Measurements from ENCODE around the gene FBXO15. TPM values are rescaled to one million over a fixed set of nuclear protein-coding genes. Genes with fewer than 3 reads are reported as not detected.

The FBXO15 gene
- total RNA-seq, 3 donors from 2014 or later, result 0.71 to 1.2 (median 1.2) TPM

DNA sequence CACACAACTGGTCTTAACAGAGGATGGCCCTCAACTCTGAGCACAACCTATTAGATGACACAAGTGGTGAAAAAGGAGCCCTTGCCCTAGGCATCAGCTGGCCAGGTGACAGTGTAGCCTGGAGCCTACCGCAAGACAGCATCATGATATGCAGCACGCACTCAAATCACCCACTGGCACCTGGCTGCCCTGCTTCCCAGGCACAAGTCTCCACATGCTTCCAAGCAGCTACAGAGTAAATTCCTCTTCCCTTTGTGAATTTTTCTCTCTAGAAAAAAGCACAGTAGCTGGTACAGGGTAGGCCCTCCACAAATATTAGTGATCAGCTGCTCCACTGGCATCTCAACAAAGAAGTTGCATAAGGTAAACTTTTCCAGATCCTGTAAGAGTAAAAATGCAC is 6.0 kb downstream of the FBXO15 start:
- Mint-ChIP-seq H3K4me1 (ENCODE audit: low read depth) (peaks cover 28% of the 10 kb centered on the region), H3K27me3 (ENCODE audit: low read depth) (peaks cover 2% of the 10 kb centered on the region), H3K4me3 (no peak overlapping the region), H3K9me3 (no peaks in the 10 kb centered on the region), H3K36me3 (ENCODE audit: insufficient read depth) (no peaks in the 10 kb centered on the region)
- DNase-seq (no peak), ATAC-seq (no peak)

GRCh38 chr18:74140582-74140981 is 7.1 kb downstream of the FBXO15 start:
- H3K4me3 Mint-ChIP-seq, result peak overlapping the region; percentile 60
- no peak for DNase-seq
- H3K4me1 Mint-ChIP-seq (ENCODE audit: low read depth), result peaks cover 26% of the 10 kb centered on the region
- ATAC-seq, result peak in 1 of 2 donors; percentile 29
- peaks cover 2% of the 10 kb centered on the region for H3K27me3 Mint-ChIP-seq (ENCODE audit: low read depth)
- no peaks in the 10 kb centered on the region for H3K36me3 Mint-ChIP-seq (ENCODE audit: insufficient read depth)
- H3K9me3 Mint-ChIP-seq, result no peaks in the 10 kb centered on the region

DNA sequence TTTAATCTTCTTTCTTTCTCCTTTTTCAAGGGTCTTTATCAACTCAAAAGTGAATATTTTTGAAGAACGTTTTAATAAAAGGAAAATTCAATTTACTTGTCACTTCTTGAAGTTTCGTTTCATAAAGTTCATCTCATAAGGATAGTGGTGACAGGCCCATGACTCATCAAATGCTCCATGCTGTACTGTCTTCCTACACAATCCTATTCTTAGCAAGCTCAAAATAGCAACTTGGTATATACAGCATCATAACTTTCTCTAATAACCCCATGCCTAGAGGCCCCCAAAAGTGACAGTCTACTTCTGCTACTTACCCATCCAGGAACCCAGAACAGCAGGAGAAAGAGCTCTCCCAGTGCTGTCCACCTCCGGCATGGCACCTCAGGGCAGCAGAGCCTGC is 7.7 kb downstream of the FBXO15 start:
- DNase-seq, result no peak
- H3K9me3 Mint-ChIP-seq, result no peaks in the 10 kb centered on the region
- peak; percentile 91 to 92 for ATAC-seq
- H3K27me3 Mint-ChIP-seq (ENCODE audit: low read depth), result peaks cover 2% of the 10 kb centered on the region
- H3K4me3 Mint-ChIP-seq, result peak overlapping the region; percentile 60
- H3K4me1 Mint-ChIP-seq (ENCODE audit: low read depth), result peaks cover 26% of the 10 kb centered on the region
- no peaks in the 10 kb centered on the region for H3K36me3 Mint-ChIP-seq (ENCODE audit: insufficient read depth)

- peaks cover 26% of the 10 kb centered on the region for H3K4me1 Mint-ChIP-seq (ENCODE audit: low read depth)
- peaks cover 2% of the 10 kb centered on the region for H3K27me3 Mint-ChIP-seq (ENCODE audit: low read depth)
- H3K36me3 Mint-ChIP-seq (ENCODE audit: insufficient read depth), result no peaks in the 10 kb centered on the region
- no peak overlapping the region for H3K4me3 Mint-ChIP-seq
- ATAC-seq, result peak; percentile 58 to 59
- no peaks in the 10 kb centered on the region for H3K9me3 Mint-ChIP-seq
- no peak for DNase-seq
These were observed 8.2 kb downstream of the FBXO15 start for GRCh38 chr18:74139411-74139810.

- Mint-ChIP-seq H3K36me3 (ENCODE audit: insufficient read depth) (no peaks in the 10 kb centered on the region), H3K27me3 (ENCODE audit: low read depth) (peaks cover 2% of the 10 kb centered on the region), H3K9me3 (no peaks in the 10 kb centered on the region), H3K4me3 (no peak overlapping the region), H3K4me1 (ENCODE audit: low read depth) (peaks cover 26% of the 10 kb centered on the region)
- ATAC-seq (no peak), DNase-seq (no peak)
These were observed 9.6 kb downstream of the FBXO15 start for GRCh38 chr18:74137920-74138538.

- Mint-ChIP-seq H3K9me3 (no peaks in the 10 kb centered on the region), H3K4me1 (ENCODE audit: low read depth) (no peaks in the 10 kb centered on the region), H3K36me3 (ENCODE audit: insufficient read depth) (no peaks in the 10 kb centered on the region), H3K27me3 (ENCODE audit: low read depth) (no peaks in the 10 kb centered on the region), H3K4me3 (no peak overlapping the region)
- DNase-seq, result no peak
- ATAC-seq, result no peak
These were observed 15.4 kb downstream of the FBXO15 start for GRCh38 chr18:74132201-74132600.

DNA sequence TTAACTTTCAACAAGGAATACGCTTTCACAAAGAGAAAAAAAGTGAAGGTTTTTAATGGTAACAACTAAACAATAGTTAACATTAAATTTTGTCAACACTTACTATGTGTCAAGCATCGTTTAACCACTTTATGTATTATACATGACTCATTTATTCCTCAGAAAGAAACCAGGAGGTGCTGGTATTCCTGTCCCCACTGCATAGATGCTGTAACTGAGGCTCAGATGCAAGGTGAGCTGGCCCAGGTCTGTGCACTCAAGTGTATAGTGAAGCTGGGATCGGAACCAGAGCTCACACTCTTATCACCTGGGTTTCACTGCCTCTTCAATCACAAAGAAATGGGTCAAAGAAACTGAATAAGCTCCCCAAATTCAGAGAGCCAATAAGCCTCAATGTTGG is 16.5 kb downstream of the FBXO15 start:
- Mint-ChIP-seq H3K27me3 (ENCODE audit: low read depth) (no peaks in the 10 kb centered on the region), H3K9me3 (no peaks in the 10 kb centered on the region), H3K36me3 (ENCODE audit: insufficient read depth) (no peaks in the 10 kb centered on the region), H3K4me1 (ENCODE audit: low read depth) (no peaks in the 10 kb centered on the region), H3K4me3 (no peak overlapping the region)
- no peak for ATAC-seq
- DNase-seq, result no peak

GRCh38 chr18:74128159-74128558 is 19.5 kb downstream of the FBXO15 start:
- Mint-ChIP-seq H3K27me3 (ENCODE audit: low read depth) (no peaks in the 10 kb centered on the region), H3K36me3 (ENCODE audit: insufficient read depth) (no peaks in the 10 kb centered on the region), H3K9me3 (no peaks in the 10 kb centered on the region), H3K4me3 (no peak overlapping the region), H3K4me1 (ENCODE audit: low read depth) (no peaks in the 10 kb centered on the region)
- DNase-seq (no peak), ATAC-seq (no peak)

- Mint-ChIP-seq H3K4me3 (no peak overlapping the region), H3K36me3 (ENCODE audit: insufficient read depth) (no peaks in the 10 kb centered on the region), H3K27me3 (ENCODE audit: low read depth) (no peaks in the 10 kb centered on the region), H3K9me3 (no peaks in the 10 kb centered on the region), H3K4me1 (ENCODE audit: low read depth) (no peaks in the 10 kb centered on the region)
- DNase-seq, result no peak
- ATAC-seq, result no peak
These were observed 20.7 kb downstream of the FBXO15 start for GRCh38 chr18:74126684-74127655.

DNA sequence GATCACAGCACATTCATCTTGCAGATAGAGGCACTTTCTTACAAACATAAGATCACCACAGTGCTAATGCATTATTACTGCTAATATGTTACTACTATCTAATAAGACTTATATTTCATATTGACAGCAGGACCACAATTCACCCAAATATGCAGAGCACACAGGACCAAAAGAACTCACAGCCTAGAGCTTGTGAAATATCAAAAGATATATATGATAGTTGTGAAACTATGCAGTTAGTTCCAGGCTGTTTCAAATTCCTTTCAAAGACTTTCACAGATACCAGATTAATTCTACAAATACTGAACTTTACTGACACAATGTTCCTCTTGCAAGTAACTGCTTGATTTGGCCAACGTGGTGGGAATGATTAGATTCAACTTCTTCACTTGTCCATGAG is 23.0 kb downstream of the FBXO15 start:
- H3K27me3 Mint-ChIP-seq (ENCODE audit: low read depth), result no peaks in the 10 kb centered on the region
- no peaks in the 10 kb centered on the region for H3K36me3 Mint-ChIP-seq (ENCODE audit: insufficient read depth)
- no peaks in the 10 kb centered on the region for H3K4me1 Mint-ChIP-seq (ENCODE audit: low read depth)

DNA sequence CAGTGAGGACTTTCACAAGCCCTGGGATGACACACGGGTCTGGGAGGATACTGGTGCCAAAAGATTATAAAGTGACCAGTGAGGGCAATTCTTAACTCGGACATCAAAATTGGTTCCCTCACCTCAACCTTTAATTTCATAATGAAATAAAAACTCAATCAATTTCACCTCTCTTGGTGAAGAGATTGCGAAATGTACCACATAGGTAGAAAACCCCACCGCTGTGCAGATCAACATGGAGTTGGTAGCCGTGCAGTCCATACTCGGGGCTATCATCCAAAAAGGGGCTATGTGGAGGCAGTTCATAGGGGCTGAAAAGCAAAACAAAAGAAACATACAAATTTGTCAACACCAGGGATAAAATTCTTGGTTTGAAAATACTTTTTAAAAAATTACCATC is 24.4 kb downstream of the FBXO15 start:
- no peaks in the 10 kb centered on the region for H3K9me3 Mint-ChIP-seq
- H3K36me3 Mint-ChIP-seq (ENCODE audit: insufficient read depth), result no peaks in the 10 kb centered on the region
- H3K4me3 Mint-ChIP-seq, result no peak overlapping the region
- H3K4me1 Mint-ChIP-seq (ENCODE audit: low read depth), result no peaks in the 10 kb centered on the region
- no peaks in the 10 kb centered on the region for H3K27me3 Mint-ChIP-seq (ENCODE audit: low read depth)
- ATAC-seq (no peak), DNase-seq (no peak)

More for the DNA sequence above, 23.0 kb downstream of the FBXO15 start:
- no peak overlapping the region for H3K4me3 Mint-ChIP-seq
- ATAC-seq (no peak), DNase-seq (no peak)
- H3K9me3 Mint-ChIP-seq, result no peaks in the 10 kb centered on the region

- no peaks in the 10 kb centered on the region for H3K27me3 Mint-ChIP-seq (ENCODE audit: low read depth)
These were observed 30.7 kb downstream of the FBXO15 start for GRCh38 chr18:74116633-74117554.

DNA sequence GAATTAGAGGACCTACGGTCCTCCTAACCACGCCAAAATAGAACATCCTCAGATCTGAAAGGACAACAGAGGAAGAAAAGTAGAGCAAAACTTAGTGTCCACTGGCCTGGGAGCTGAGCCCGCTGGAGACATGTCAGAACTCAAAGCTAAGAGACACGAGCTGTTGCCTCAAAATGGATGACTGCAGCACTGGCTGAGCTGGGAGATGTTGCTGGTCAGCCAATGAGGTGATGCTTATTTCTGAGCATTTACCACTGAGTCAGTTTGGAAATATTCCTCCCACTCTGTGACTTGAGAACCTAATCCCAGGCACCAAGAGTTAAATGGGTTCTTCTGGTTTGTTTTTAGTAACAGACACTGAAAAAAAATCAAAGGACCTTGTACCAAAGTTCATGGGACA is 32.6 kb downstream of the FBXO15 start:
- H3K4me3 Mint-ChIP-seq, result no peak overlapping the region
- H3K9me3 Mint-ChIP-seq, result peaks cover 11% of the 10 kb centered on the region
- H3K27me3 Mint-ChIP-seq (ENCODE audit: low read depth), result no peaks in the 10 kb centered on the region
- DNase-seq (no peak), ATAC-seq (no peak)
- H3K4me1 Mint-ChIP-seq (ENCODE audit: low read depth), result peaks cover 7% of the 10 kb centered on the region
- H3K36me3 Mint-ChIP-seq (ENCODE audit: insufficient read depth), result peaks cover 4% of the 10 kb centered on the region

More at GRCh38 chr18:74116633-74117554, 30.7 kb downstream of the FBXO15 start:
- no peak overlapping the region for H3K4me3 Mint-ChIP-seq
- DNase-seq (no peak), ATAC-seq (no peak)
- H3K4me1 Mint-ChIP-seq (ENCODE audit: low read depth), result peaks cover 7% of the 10 kb centered on the region
- no peaks in the 10 kb centered on the region for H3K36me3 Mint-ChIP-seq (ENCODE audit: insufficient read depth)
- peaks cover 6% of the 10 kb centered on the region for H3K9me3 Mint-ChIP-seq

DNA sequence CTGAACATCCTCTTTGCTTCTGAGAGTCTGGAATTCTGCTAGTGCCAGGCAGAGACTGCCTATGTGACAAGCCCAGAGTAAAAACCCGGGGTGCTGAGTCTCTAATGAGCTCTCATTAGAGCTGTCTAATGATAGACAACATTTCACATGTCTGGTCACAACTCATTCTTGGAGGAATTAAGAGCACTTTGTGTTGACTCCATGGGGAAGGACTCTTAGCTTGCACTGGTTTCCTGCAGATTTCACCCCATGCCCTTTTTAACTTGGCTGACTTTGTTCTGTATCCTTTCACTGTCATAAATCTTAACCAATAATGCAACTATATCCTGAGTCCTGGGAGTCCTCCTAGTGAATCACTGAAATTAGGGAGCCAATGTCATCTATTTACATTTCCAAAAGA is 33.5 kb downstream of the FBXO15 start:
- ATAC-seq (no peak), DNase-seq (no peak)
- H3K27me3 Mint-ChIP-seq (ENCODE audit: low read depth), result no peaks in the 10 kb centered on the region
- H3K36me3 Mint-ChIP-seq (ENCODE audit: insufficient read depth), result peaks cover 4% of the 10 kb centered on the region
- no peak overlapping the region for H3K4me3 Mint-ChIP-seq
- H3K9me3 Mint-ChIP-seq, result peaks cover 11% of the 10 kb centered on the region
- H3K4me1 Mint-ChIP-seq (ENCODE audit: low read depth), result peaks cover 7% of the 10 kb centered on the region
